ENCODE measurements around the gene FANCE. TPM values are rescaled to one million over a fixed set of nuclear protein-coding genes. Genes with fewer than 3 reads are reported as not detected.
A peak's percentile ranks its signal among the peaks of the same experiment; 100 is the strongest.

FANCE gene
- polyA plus RNA-seq, 2 of the 4 experiments (the other 2 are of a cell fraction): 3.1 to 3.5 TPM

GRCh38 chr6:35425284-35425683 is 26.9 kb upstream of the FANCE start:
- ChIA-PET CTCF (interaction anchor here (2.0 to 3.4 kb wide), 2 partner anchors 25 to 83 kb away, joined by 4 to 9 read pairs; partner anchors contain the start of gene PPARD), POLR2A (no interaction called here)
- TF ChIP-seq ZNF302 (CRISPR knock-in tag; IDR thresholded peaks at IDR 0.05): no peak
- no peak for TF ChIP-seq MAZ (IDR thresholded peaks at IDR 0.05; ENCODE audit: borderline replicate concordance, low read depth, low read length)
- no peak for TF ChIP-seq TFCP2L1 (CRISPR knock-in tag; IDR thresholded peaks at IDR 0.05)
- no peak for TF ChIP-seq EP300 (IDR thresholded peaks at IDR 0.05)
- no peak for TF ChIP-seq TP53 (CRISPR knock-in tag; IDR thresholded peaks at IDR 0.05)
- TF ChIP-seq HOXB13 (CRISPR knock-in tag; IDR thresholded peaks at IDR 0.05; ENCODE audit: low read depth): no peak
- no peak for TF ChIP-seq JUNB (IDR thresholded peaks at IDR 0.05)
- no peak for TF ChIP-seq HMGXB4 (CRISPR knock-in tag; IDR thresholded peaks at IDR 0.05; ENCODE audit: borderline replicate concordance)
- TF ChIP-seq BHLHE40 (IDR thresholded peaks at IDR 0.05; ENCODE audit: low read depth, low read length): no peak
- no peak for TF ChIP-seq CTCF (IDR thresholded peaks at IDR 0.05)
- no peak for TF ChIP-seq CEBPB (IDR thresholded peaks at IDR 0.05)
- no peak for TF ChIP-seq ZFP36 (IDR thresholded peaks at IDR 0.05; ENCODE audit: borderline replicate concordance, partially characterized antibody)
- TF ChIP-seq E2F6 (IDR thresholded peaks at IDR 0.05; ENCODE audit: borderline replicate concordance, low read depth): no peak
- TF ChIP-seq SMC3 (IDR thresholded peaks at IDR 0.05): no peak
- TF ChIP-seq CBX2 (IDR thresholded peaks at IDR 0.05; ENCODE audit: borderline replicate concordance, low read depth): no peak
- TF ChIP-seq RCOR1 (IDR thresholded peaks at IDR 0.05; ENCODE audit: low read depth, low read length): no peak
- no peak for TF ChIP-seq BCL3 (IDR thresholded peaks at IDR 0.05)
- ATAC-seq (peak in 1 of 2 experiments; percentile 53; a peak in 1 of 6 replicates), FAIRE-seq (no peak), DNase-seq (ENCODE audit: low read depth in 1 of 2, low spot score in 1 of 2) (no peak)
- 0 out of 3 replicates have a peak, but pooled peaks cover 7% of the 10 kb centered on the region for H3K9me3 ChIP-seq
- 39% methylated on average over 2 of the region's 3 CpGs for WGBS (ENCODE audit: missing lambda C conversion rate)
- H3K4me2 ChIP-seq: no peak overlapping the region
- no peak overlapping the region for H3K4me3 ChIP-seq
- no peak overlapping the region for H3K27ac ChIP-seq
- H3K4me1 ChIP-seq: no peaks in the 10 kb centered on the region

GRCh38 chr6:35426074-35426473 is 26.1 kb upstream of the FANCE start:
- no peak overlapping the region for H3K4me2 ChIP-seq
- no peak overlapping the region for H3K4me3 ChIP-seq
- DNase-seq (ENCODE audit: low read depth in 1 of 2, low spot score in 1 of 2) (no peak), ATAC-seq (no peak), FAIRE-seq (no peak)
- ChIA-PET POLR2A (no interaction called here), CTCF (interaction anchor here (3.4 kb wide), 1 partner anchor 84 kb away, joined by 9 read pairs; the partner anchor contains the start of gene PPARD)
- 0 out of 3 replicates have a peak, but pooled peaks cover 8% of the 10 kb centered on the region for H3K9me3 ChIP-seq
- no peaks in the 10 kb centered on the region for H3K4me1 ChIP-seq
- no peak overlapping the region for H3K27ac ChIP-seq
- 84% methylated on average over 6 of the region's 8 CpGs for WGBS (ENCODE audit: missing lambda C conversion rate)
- TF ChIP-seq ELK1 (IDR thresholded peaks at IDR 0.05; ENCODE audit: low read depth, low read length): no peak
- TF ChIP-seq E2F6 (IDR thresholded peaks at IDR 0.05; ENCODE audit: borderline replicate concordance, low read depth): no peak
- no peak for TF ChIP-seq JUN (IDR thresholded peaks at IDR 0.05)
- TF ChIP-seq PHF8 (IDR thresholded peaks at IDR 0.05; ENCODE audit: borderline replicate concordance, low read depth): no peak
- TF ChIP-seq KDM5A (IDR thresholded peaks at IDR 0.05): no peak
- no peak for TF ChIP-seq BCL3 (IDR thresholded peaks at IDR 0.05)
- TF ChIP-seq USF2 (IDR thresholded peaks at IDR 0.05): no peak
- no peak for TF ChIP-seq HOXB5 (CRISPR knock-in tag; IDR thresholded peaks at IDR 0.05)
- TF ChIP-seq MAZ (IDR thresholded peaks at IDR 0.05; ENCODE audit: borderline replicate concordance, low read depth, low read length): no peak
- no peak for TF ChIP-seq CEBPB (IDR thresholded peaks at IDR 0.05)
- no peak for TF ChIP-seq FOXS1 (CRISPR knock-in tag; IDR thresholded peaks at IDR 0.05)
- TF ChIP-seq CBX2 (IDR thresholded peaks at IDR 0.05; ENCODE audit: borderline replicate concordance, low read depth): no peak
- no peak for TF ChIP-seq PBX3 (IDR thresholded peaks at IDR 0.05)
- no peak for TF ChIP-seq ESRRA (IDR thresholded peaks at IDR 0.05; ENCODE audit: borderline replicate concordance, low read length)

Measured in A549 (cell line).